ENCODE measurements around the gene CHDH. TPM values are rescaled to one million over a fixed set of nuclear protein-coding genes. Genes with fewer than 3 reads are reported as not detected.

Gene CHDH
- total RNA-seq, 1 donor from 2014 or later = 1.0 TPM

DNA sequence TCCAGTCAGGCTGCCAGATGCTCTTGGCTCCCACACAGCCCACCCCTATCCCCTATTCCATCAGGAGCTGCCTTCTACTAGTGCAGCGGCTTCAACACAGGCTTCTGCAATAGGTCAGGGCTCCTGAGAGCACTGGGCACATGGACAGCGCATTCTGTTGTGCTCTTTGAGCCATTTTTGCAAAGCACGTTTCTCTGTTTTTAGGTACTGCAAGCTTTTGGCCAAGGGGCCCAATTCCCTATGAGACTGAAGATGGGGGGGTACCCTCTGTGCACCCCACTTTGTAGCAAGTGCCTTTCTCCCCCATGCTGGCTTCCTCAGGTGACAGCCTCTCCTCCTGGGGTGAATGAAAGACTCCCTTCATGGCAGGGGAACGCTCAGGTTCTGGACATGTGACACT lies 31.2 kb downstream of the CHDH start:
- H3K27ac Mint-ChIP-seq (ENCODE audit: unreplicated experiment) = no peak overlapping the region
- TF ChIP-seq, protein P1, sequence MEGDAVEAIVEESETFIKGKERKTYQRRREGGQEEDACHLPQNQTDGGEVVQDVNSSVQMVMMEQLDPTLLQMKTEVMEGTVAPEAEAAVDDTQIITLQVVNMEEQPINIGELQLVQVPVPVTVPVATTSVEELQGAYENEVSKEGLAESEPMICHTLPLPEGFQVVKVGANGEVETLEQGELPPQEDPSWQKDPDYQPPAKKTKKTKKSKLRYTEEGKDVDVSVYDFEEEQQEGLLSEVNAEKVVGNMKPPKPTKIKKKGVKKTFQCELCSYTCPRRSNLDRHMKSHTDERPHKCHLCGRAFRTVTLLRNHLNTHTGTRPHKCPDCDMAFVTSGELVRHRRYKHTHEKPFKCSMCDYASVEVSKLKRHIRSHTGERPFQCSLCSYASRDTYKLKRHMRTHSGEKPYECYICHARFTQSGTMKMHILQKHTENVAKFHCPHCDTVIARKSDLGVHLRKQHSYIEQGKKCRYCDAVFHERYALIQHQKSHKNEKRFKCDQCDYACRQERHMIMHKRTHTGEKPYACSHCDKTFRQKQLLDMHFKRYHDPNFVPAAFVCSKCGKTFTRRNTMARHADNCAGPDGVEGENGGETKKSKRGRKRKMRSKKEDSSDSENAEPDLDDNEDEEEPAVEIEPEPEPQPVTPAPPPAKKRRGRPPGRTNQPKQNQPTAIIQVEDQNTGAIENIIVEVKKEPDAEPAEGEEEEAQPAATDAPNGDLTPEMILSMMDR (IDR thresholded peaks at IDR 0.05; ENCODE audit: unreplicated experiment) = no peak
- no peak overlapping the region for H3K4me3 Mint-ChIP-seq (ENCODE audit: unreplicated experiment)
- H3K9me3 Mint-ChIP-seq (ENCODE audit: unreplicated experiment) = no peaks in the 10 kb centered on the region
- no peak for DNase-seq (ENCODE audit: low spot score)
- peaks cover 3% of the 10 kb centered on the region for H3K27me3 Mint-ChIP-seq (ENCODE audit: unreplicated experiment)
- no peaks in the 10 kb centered on the region for H3K4me1 Mint-ChIP-seq (ENCODE audit: unreplicated experiment)
- H3K36me3 Mint-ChIP-seq (ENCODE audit: low read depth, unreplicated experiment) = peaks cover 33% of the 10 kb centered on the region

DNA sequence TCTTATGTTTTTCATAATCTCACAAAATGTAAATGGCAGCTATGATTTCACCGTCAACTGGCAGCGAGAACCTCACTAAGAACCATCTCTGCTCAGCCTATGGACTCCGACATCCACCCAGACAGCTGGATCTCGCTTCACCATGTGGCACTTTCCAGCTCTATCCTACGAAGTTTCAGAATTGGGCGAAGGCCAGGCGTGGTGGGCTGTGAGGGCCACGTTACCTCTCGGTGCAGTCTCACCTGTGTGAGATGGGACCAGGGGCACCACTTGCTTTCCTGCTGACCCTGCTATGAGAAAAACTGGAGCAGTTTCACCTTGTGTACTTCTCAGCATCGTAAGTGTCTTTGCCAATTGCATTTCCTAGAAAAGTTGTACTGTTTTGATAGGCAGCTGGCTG lies 32.3 kb downstream of the CHDH start:
- no peak for DNase-seq (ENCODE audit: low spot score)
- Mint-ChIP-seq H3K36me3 (ENCODE audit: low read depth, unreplicated experiment) (peaks cover 39% of the 10 kb centered on the region), H3K27me3 (ENCODE audit: unreplicated experiment) (peaks cover 2% of the 10 kb centered on the region), H3K4me3 (ENCODE audit: unreplicated experiment) (no peak overlapping the region), H3K9me3 (ENCODE audit: unreplicated experiment) (no peaks in the 10 kb centered on the region), H3K27ac (ENCODE audit: unreplicated experiment) (no peak overlapping the region), H3K4me1 (ENCODE audit: unreplicated experiment) (no peaks in the 10 kb centered on the region)
- TF ChIP-seq, protein P1 (IDR thresholded peaks at IDR 0.05; ENCODE audit: unreplicated experiment) = no peak

DNA sequence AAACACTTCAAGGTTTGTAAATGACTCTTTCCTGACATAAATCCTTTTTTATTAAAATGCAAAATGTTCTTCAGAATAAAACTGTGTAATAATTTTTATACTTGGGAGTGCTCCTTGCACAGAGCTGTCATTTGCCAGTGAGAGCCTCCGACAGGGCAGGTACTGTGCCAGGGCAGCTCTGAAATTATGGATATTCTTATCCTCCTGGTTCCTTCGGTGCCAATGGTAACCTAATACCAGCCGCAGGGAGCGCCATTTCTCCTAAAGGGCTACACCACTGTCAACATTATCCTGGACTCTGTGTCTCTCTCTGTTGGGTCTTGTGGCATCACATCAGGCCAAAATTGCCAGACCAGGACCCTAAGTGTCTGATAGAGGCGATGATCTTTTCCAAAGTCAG lies 33.0 kb downstream of the CHDH start:
- H3K36me3 Mint-ChIP-seq (ENCODE audit: low read depth, unreplicated experiment) = peaks cover 39% of the 10 kb centered on the region
- H3K9me3 Mint-ChIP-seq (ENCODE audit: unreplicated experiment) = no peaks in the 10 kb centered on the region
- DNase-seq (ENCODE audit: low spot score) = no peak
- TF ChIP-seq, protein P1 (IDR thresholded peaks at IDR 0.05; ENCODE audit: unreplicated experiment) = no peak
- peaks cover 2% of the 10 kb centered on the region for H3K27me3 Mint-ChIP-seq (ENCODE audit: unreplicated experiment)
- H3K27ac Mint-ChIP-seq (ENCODE audit: unreplicated experiment) = no peak overlapping the region
- H3K4me1 Mint-ChIP-seq (ENCODE audit: unreplicated experiment) = no peaks in the 10 kb centered on the region
- H3K4me3 Mint-ChIP-seq (ENCODE audit: unreplicated experiment) = no peak overlapping the region

DNA sequence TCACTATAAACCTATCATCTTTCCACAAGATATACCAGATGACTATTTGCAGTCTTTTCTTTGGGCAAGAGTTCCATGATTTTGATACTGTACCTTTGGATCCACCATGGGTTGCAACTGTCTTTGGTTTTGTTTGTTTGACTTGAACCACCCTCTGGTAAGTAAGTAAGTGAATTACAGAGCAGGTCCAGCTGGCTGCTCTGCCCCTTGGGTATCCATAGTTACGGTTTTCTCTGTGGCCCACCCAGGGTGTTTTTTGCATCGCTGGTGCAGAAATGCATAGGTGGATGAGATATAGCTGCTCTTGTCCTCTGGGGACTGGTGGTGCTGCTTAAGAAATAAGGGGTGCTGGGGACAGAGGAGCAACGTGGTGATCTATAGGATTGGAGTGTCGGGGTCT lies 33.8 kb downstream of the CHDH start:
- Mint-ChIP-seq H3K27me3 (ENCODE audit: unreplicated experiment) (peaks cover 2% of the 10 kb centered on the region), H3K27ac (ENCODE audit: unreplicated experiment) (no peak overlapping the region), H3K4me1 (ENCODE audit: unreplicated experiment) (no peaks in the 10 kb centered on the region), H3K9me3 (ENCODE audit: unreplicated experiment) (no peaks in the 10 kb centered on the region), H3K4me3 (ENCODE audit: unreplicated experiment) (no peak overlapping the region), H3K36me3 (ENCODE audit: low read depth, unreplicated experiment) (peaks cover 38% of the 10 kb centered on the region)
- TF ChIP-seq, protein P1 (IDR thresholded peaks at IDR 0.05; ENCODE audit: unreplicated experiment) = no peak
- DNase-seq (ENCODE audit: low spot score) = no peak

DNA sequence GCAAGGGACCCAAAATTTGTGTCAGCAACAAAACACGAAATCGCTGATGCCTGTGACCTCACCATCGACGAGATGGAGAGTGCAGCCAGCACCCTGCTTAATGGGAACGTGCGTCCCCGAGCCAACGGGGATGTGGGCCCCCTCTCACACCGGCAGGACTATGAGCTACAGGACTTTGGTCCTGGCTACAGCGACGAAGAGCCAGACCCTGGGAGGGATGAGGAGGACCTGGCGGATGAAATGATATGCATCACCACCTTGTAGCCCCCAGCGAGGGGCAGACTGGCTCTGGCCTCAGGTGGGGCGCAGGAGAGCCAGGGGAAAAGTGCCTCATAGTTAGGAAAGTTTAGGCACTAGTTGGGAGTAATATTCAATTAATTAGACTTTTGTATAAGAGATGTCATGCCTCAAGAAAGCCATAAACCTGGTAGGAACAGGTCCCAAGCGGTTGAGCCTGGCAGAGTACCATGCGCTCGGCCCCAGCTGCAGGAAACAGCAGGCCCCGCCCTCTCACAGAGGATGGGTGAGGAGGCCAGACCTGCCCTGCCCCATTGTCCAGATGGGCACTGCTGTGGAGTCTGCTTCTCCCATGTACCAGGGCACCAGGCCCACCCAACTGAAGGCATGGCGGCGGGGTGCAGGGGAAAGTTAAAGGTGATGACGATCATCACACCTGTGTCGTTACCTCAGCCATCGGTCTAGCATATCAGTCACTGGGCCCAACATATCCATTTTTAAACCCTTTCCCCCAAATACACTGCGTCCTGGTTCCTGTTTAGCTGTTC lies 34.9 kb downstream of the CHDH start:
- H3K27me3 Mint-ChIP-seq (ENCODE audit: unreplicated experiment) = peaks cover 2% of the 10 kb centered on the region
- TF ChIP-seq, protein P1 (IDR thresholded peaks at IDR 0.05; ENCODE audit: unreplicated experiment) = no peak
- peaks cover 45% of the 10 kb centered on the region for H3K36me3 Mint-ChIP-seq (ENCODE audit: low read depth, unreplicated experiment)
- H3K4me3 Mint-ChIP-seq (ENCODE audit: unreplicated experiment) = no peak overlapping the region
- DNase-seq (ENCODE audit: low spot score) = no peak
- no peak overlapping the region for H3K27ac Mint-ChIP-seq (ENCODE audit: unreplicated experiment)
- no peaks in the 10 kb centered on the region for H3K9me3 Mint-ChIP-seq (ENCODE audit: unreplicated experiment)
- no peaks in the 10 kb centered on the region for H3K4me1 Mint-ChIP-seq (ENCODE audit: unreplicated experiment)

Data from endothelial cell (in vitro differentiated cells).